Parathyroid adenoma (tissue), 2 donors: ENCODE measurements around the gene SETD4.
"Not testable (repeated sequence)": the region's sequence is repeated elsewhere in the genome, so short reads cannot be mapped to it uniquely, and the experiment has no call there.

ENCODE experiments used
- H2AFZ ChIP-seq: fragments of 300-600 bp; sonication (generic); one replicate; pipeline ENCODE4 v1.7.0; 2017; ENCODE audit warnings: antibody characterized with exemption, mild to moderate bottlenecking
- H3K27ac ChIP-seq: fragments of 300-600 bp; sonication (generic); one replicate; pipeline ENCODE4 v1.7.0; 2017
- H3K27me3 ChIP-seq: fragments of 300-600 bp; sonication (generic); one replicate; pipeline ENCODE4 v1.7.0; 2017; ENCODE audit warnings: low read length; ENCODE audit not compliant: control insufficient read depth, insufficient read depth
- H3K36me3 ChIP-seq: fragments of 300-600 bp; sonication (generic); one replicate; pipeline ENCODE4 v1.7.0; 2017; ENCODE audit warnings: low read length; ENCODE audit not compliant: control insufficient read depth, insufficient read depth
- H3K4me1 ChIP-seq: fragments of 300-600 bp; sonication (generic); one replicate; pipeline ENCODE4 v1.7.0; 2017; ENCODE audit warnings: control low read depth
- H3K4me2 ChIP-seq: fragments of 300-600 bp; sonication (generic); one replicate; pipeline ENCODE4 v1.7.0; 2017; ENCODE audit warnings: low read length
- H3K4me3 ChIP-seq: fragments of 300-600 bp; sonication (generic); one replicate; pipeline ENCODE4 v1.7.0; 2017; ENCODE audit warnings: low read depth, low read length
- H3K79me2 ChIP-seq: fragments of 300-600 bp; sonication (generic); one replicate; pipeline ENCODE4 v1.7.0; 2017; ENCODE audit warnings: control low read depth
- H3K9ac ChIP-seq: fragments of 300-600 bp; sonication (generic); one replicate; pipeline ENCODE4 v1.7.0; 2017; ENCODE audit warnings: mild to moderate bottlenecking
- H3K9me3 ChIP-seq: fragments of 300-600 bp; sonication (generic); one replicate; pipeline ENCODE4 v1.7.0; 2017; ENCODE audit warnings: low read length; ENCODE audit not compliant: control insufficient read depth
- CTCF ChIP-seq: fragments of 300-600 bp; sonication (generic); IDR thresholded peaks from one replicate; pipeline ENCODE4 v1.7.0; 2017; ENCODE audit warnings: antibody characterized with exemption, mild to moderate bottlenecking
- donor health status: primary hyperparathyroidism.

Gene SETD4

DNA sequence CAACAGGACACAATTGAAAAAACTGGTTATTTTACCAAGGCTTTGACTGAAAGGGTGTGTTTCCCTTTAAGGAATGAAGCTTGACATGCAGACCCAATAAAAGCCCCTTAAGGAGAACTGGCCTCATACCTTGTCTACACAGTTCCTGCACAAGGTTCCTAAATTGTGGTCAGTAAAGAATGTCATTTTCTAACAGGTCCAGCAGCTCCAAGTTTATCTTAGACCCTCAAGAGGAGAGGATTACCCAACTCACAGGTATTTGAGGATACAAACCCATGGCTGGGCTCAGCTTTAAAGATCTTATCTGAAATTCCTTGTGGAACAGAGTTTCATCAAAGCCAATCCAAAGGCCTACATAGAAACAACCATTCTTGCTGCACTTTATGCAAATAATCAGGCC lies 43.1 kb upstream of the SETD4 start:
- Histone ChIP-seq H3K27ac (no peak overlapping the region), H3K4me3 (no peak overlapping the region), H3K9me3 (no peaks in the 10 kb centered on the region), H3K9ac (no peak overlapping the region), H3K79me2 (no peaks in the 10 kb centered on the region), H2AFZ (no peak overlapping the region), H3K4me2 (no peak overlapping the region), H3K27me3 (no peaks in the 10 kb centered on the region), H3K36me3 (no peaks in the 10 kb centered on the region), H3K4me1 (no peaks in the 10 kb centered on the region)
- TF ChIP-seq CTCF, result no peak

- H3K27ac ChIP-seq, result no peak overlapping the region
- H3K9me3 ChIP-seq, result no peaks in the 10 kb centered on the region
- H2AFZ ChIP-seq, result no peak overlapping the region
- no peaks in the 10 kb centered on the region for H3K27me3 ChIP-seq
- no peaks in the 10 kb centered on the region for H3K4me1 ChIP-seq
- TF ChIP-seq CTCF, result no peak
- no peak overlapping the region for H3K9ac ChIP-seq
- H3K4me2 ChIP-seq, result no peak overlapping the region
- no peak overlapping the region for H3K4me3 ChIP-seq
- no peaks in the 10 kb centered on the region for H3K36me3 ChIP-seq
- no peaks in the 10 kb centered on the region for H3K79me2 ChIP-seq
These were observed 40.8 kb upstream of the SETD4 start for GRCh38 chr21:36100971-36101641.

DNA sequence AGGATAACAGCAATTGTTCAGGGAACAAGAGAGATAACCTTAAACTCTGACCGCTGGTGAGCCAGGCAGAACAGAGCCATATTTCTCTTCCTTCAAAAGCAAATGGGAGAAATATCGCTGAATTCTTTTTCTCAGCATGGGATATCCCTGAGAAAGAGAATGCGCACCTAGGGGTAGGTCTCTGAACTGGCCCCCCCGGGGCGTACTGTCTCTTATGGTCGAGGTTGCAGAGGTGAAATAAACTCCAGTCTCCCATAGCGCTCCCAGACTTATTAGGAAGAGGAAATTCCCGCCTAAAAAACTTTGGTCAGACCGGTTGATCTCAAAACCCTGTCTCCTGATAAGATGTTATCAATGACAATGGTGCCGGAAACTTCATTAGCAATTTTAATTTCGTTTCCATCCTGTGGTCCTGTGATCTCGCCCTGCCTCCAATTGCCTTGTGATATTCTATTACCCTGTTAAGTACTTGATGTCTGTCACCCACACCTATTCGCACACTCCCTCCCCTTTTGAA lies 39.4 kb upstream of the SETD4 start:
- H3K79me2 ChIP-seq, H3K9me3 ChIP-seq, H3K36me3 ChIP-seq, H3K27me3 ChIP-seq, H3K27ac ChIP-seq, H3K4me1 ChIP-seq, H2AFZ ChIP-seq, H3K9ac ChIP-seq, H3K4me2 ChIP-seq, H3K4me3 ChIP-seq: not testable (repeated sequence)

DNA sequence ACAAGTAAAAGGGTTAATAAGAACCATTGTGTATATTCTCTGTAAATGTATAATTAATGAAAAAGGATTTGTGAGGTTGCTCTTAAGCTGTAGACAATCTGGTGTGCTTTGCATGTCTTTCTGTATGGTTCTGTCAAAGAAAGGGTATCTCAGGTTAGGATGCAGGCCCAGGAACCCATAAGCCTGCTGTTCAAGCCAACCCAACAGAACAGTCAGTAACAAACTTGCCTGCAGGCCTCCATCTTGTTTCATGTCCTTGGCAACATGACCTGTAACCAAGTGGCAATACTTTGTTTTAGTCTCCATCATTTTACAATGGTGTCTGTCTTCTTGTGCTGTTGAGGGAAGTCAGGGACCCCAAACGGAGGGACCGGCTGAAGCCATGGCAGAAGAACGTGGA lies 38.7 kb upstream of the SETD4 start:
- Histone ChIP-seq H3K9ac (no peak overlapping the region), H3K27ac (no peak overlapping the region), H3K4me1 (no peaks in the 10 kb centered on the region), H3K4me3 (no peak overlapping the region), H3K36me3 (no peaks in the 10 kb centered on the region), H3K4me2 (no peak overlapping the region), H2AFZ (no peak overlapping the region), H3K79me2 (no peaks in the 10 kb centered on the region), H3K9me3 (no peaks in the 10 kb centered on the region), H3K27me3 (no peaks in the 10 kb centered on the region)
- no peak for TF ChIP-seq CTCF

GRCh38 chr21:36098182-36098532 lies 37.8 kb upstream of the SETD4 start:
- H3K27me3 ChIP-seq, result no peaks in the 10 kb centered on the region
- no peak overlapping the region for H3K9ac ChIP-seq
- no peak overlapping the region for H2AFZ ChIP-seq
- H3K4me1 ChIP-seq, result no peaks in the 10 kb centered on the region
- H3K9me3 ChIP-seq, result no peaks in the 10 kb centered on the region
- H3K79me2 ChIP-seq, result no peaks in the 10 kb centered on the region
- no peaks in the 10 kb centered on the region for H3K36me3 ChIP-seq
- no peak overlapping the region for H3K27ac ChIP-seq
- no peak overlapping the region for H3K4me3 ChIP-seq
- H3K4me2 ChIP-seq, result no peak overlapping the region
- no peak for TF ChIP-seq CTCF
